ENCODE measurements around the gene REV3L. TPM values are rescaled to one million over a fixed set of nuclear protein-coding genes. Genes with fewer than 3 reads are reported as not detected.

Gene REV3L
- total and polyA plus RNA-seq, 4 donors = 3.8 to 17.7 (median 11.2) TPM

DNA sequence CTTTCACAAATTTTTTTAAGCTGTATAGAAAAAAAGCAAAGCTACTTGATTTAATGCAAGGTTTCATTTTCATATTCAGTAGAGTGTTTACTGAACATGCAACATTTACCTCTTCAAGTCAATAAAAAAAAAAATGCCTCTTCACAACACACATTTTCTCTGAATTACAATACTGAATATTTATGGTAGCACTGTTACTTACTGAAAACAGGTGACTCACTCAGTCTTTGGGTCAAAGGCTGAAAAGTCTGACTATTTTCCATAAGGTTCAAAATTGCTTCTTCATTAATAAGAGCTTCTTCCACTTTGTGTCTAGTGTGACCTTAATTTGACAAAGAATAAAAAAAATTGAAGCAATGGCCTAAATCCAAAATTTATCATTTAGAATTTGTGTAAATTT, 101.9 kb downstream of the REV3L start (continued):
- TF ChIP-seq, protein P1, sequence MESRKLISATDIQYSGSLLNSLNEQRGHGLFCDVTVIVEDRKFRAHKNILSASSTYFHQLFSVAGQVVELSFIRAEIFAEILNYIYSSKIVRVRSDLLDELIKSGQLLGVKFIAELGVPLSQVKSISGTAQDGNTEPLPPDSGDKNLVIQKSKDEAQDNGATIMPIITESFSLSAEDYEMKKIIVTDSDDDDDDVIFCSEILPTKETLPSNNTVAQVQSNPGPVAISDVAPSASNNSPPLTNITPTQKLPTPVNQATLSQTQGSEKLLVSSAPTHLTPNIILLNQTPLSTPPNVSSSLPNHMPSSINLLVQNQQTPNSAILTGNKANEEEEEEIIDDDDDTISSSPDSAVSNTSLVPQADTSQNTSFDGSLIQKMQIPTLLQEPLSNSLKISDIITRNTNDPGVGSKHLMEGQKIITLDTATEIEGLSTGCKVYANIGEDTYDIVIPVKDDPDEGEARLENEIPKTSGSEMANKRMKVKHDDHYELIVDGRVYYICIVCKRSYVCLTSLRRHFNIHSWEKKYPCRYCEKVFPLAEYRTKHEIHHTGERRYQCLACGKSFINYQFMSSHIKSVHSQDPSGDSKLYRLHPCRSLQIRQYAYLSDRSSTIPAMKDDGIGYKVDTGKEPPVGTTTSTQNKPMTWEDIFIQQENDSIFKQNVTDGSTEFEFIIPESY (IDR thresholded peaks at IDR 0.05) = no peak
- no peak for TF ChIP-seq NR2F2 (IDR thresholded peaks at IDR 0.05)

DNA sequence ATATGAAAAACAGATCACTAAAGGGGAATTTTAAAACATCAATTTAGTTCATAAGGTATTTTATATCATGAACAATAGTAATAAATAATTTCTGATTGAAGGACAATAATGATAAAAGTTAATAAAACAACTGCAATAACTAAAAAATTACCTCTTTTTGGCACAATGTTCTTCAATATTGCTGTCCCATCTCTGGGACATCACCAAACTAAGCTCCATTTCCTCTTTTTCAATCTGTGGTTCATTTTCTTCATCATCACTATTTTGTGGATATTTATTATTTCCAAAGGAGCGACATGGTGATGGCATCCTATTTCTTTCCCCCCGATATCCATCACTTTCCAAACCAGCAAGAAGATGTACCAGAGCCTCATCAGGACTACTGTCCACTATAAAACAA, 103.2 kb downstream of the REV3L start:
- Histone ChIP-seq H3K4me1 (ENCODE audit: control insufficient read depth in 4 of 4, insufficient read depth in 4 of 4, low read length in 3 of 4) (no peaks in the 10 kb centered on the region), H3K9me3 (ENCODE audit: control insufficient read depth in 4 of 4, low read length in 3 of 4) (no peaks in the 10 kb centered on the region), H3K9ac (ENCODE audit: low read depth in 1 of 2, low read length in 2 of 2) (no peak overlapping the region), H3K4me3 (ENCODE audit: low read depth in 1 of 3, low read length in 3 of 3) (no peak overlapping the region), H3K27ac (ENCODE audit: low read depth in 1 of 2, low read length in 2 of 2) (no peak overlapping the region), H3K36me3 (ENCODE audit: control insufficient read depth in 4 of 4, insufficient read depth in 3 of 4, low read depth in 1 of 4, low read length in 3 of 4) (peaks cover 7 to 34% (median 21%) of the 10 kb centered on the region in 4 donors), H3K27me3 (ENCODE audit: control insufficient read depth in 4 of 4, insufficient read depth in 4 of 4, low read length in 3 of 4) (no peaks in the 10 kb centered on the region)
- WGBS = over 99% methylated on average over 2 of the region's 2 CpGs
- TF ChIP-seq HNF4G (IDR thresholded peaks at IDR 0.05) = no peak
- TF ChIP-seq SP1 (IDR thresholded peaks at IDR 0.05) = no peak
- TF ChIP-seq, protein P2, sequence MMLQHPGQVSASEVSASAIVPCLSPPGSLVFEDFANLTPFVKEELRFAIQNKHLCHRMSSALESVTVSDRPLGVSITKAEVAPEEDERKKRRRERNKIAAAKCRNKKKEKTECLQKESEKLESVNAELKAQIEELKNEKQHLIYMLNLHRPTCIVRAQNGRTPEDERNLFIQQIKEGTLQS (IDR thresholded peaks at IDR 0.05) = no peak
- TF ChIP-seq, protein P3, sequence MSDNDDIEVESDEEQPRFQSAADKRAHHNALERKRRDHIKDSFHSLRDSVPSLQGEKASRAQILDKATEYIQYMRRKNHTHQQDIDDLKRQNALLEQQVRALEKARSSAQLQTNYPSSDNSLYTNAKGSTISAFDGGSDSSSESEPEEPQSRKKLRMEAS (IDR thresholded peaks at IDR 0.05) = no peak
- TF ChIP-seq, protein P4, sequence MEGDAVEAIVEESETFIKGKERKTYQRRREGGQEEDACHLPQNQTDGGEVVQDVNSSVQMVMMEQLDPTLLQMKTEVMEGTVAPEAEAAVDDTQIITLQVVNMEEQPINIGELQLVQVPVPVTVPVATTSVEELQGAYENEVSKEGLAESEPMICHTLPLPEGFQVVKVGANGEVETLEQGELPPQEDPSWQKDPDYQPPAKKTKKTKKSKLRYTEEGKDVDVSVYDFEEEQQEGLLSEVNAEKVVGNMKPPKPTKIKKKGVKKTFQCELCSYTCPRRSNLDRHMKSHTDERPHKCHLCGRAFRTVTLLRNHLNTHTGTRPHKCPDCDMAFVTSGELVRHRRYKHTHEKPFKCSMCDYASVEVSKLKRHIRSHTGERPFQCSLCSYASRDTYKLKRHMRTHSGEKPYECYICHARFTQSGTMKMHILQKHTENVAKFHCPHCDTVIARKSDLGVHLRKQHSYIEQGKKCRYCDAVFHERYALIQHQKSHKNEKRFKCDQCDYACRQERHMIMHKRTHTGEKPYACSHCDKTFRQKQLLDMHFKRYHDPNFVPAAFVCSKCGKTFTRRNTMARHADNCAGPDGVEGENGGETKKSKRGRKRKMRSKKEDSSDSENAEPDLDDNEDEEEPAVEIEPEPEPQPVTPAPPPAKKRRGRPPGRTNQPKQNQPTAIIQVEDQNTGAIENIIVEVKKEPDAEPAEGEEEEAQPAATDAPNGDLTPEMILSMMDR (IDR thresholded peaks at IDR 0.05; ENCODE audit: low read depth, low read length, missing input control) = no peak
- TF ChIP-seq EGR1 (IDR thresholded peaks at IDR 0.05; ENCODE audit: low read depth in 2 of 2) = no peak
- no peak for DNase-seq (ENCODE audit: low spot score)

DNA sequence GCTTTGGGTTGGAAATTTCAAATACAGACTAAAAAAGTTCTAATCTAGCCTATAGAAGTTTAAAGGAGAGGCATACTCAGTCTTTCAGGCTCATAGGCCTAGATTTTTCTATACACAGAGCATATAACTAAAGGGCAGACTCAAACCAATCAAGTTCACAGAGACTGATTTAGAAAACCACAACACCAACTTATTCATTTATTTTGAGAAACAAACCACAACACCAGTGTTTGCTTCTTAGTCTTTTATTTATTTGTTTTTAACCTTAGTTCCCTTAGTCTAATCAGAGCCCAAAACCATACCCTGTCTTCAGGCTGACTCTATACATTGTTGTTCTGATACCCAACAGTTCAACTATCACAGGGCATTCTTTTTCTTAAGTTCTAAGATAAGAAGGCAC, 103.7 kb downstream of the REV3L start:
- no peak overlapping the region for H3K27ac ChIP-seq (ENCODE audit: low read depth in 1 of 2, low read length in 2 of 2)
- peaks cover 9 to 31% (median 23%) of the 10 kb centered on the region in 4 donors for H3K36me3 ChIP-seq (ENCODE audit: control insufficient read depth in 4 of 4, insufficient read depth in 3 of 4, low read depth in 1 of 4, low read length in 3 of 4)
- H3K4me3 ChIP-seq (ENCODE audit: low read depth in 1 of 3, low read length in 3 of 3) = no peak overlapping the region
- H3K9ac ChIP-seq (ENCODE audit: low read depth in 1 of 2, low read length in 2 of 2) = no peak overlapping the region
- no peaks in the 10 kb centered on the region for H3K4me1 ChIP-seq (ENCODE audit: control insufficient read depth in 4 of 4, insufficient read depth in 4 of 4, low read length in 3 of 4)
- no peaks in the 10 kb centered on the region for H3K27me3 ChIP-seq (ENCODE audit: control insufficient read depth in 4 of 4, insufficient read depth in 4 of 4, low read length in 3 of 4)
- TF ChIP-seq RAD21 (IDR thresholded peaks at IDR 0.05) (no peak), FOXA1 (IDR thresholded peaks at IDR 0.05) (no peak), GABPA (IDR thresholded peaks at IDR 0.05 in 1 of 2, conservative IDR thresholded peaks at IDR 0.05 in 1 of 2) (no peak), HNF4A (conservative IDR thresholded peaks at IDR 0.05) (no peak), FOXA2 (IDR thresholded peaks at IDR 0.05) (no peak), TAF1 (conservative IDR thresholded peaks at IDR 0.05) (no peak), EGR1 (IDR thresholded peaks at IDR 0.05; ENCODE audit: low read depth in 2 of 2) (no peak), RXRA (IDR thresholded peaks at IDR 0.05) (no peak)
- TF ChIP-seq, protein P4 (IDR thresholded peaks at IDR 0.05; ENCODE audit: low read depth, low read length, missing input control) = no peak
- TF ChIP-seq, protein P3 (IDR thresholded peaks at IDR 0.05) = no peak
- TF ChIP-seq, protein P1 (IDR thresholded peaks at IDR 0.05) = no peak
- TF ChIP-seq, protein P2 (IDR thresholded peaks at IDR 0.05) = no peak
- no peak for DNase-seq (ENCODE audit: low spot score)
- no peaks in the 10 kb centered on the region for H3K9me3 ChIP-seq (ENCODE audit: control insufficient read depth in 4 of 4, low read length in 3 of 4)
